GM21381 (cell line): ENCODE results near the gene SHISA6.

Experiments
- ATAC-seq: cut with Tn5 transposase; IDR thresholded peaks from one replicate; pipeline ENCODE4 v1.9.1; 2021; ENCODE audit warnings: mild to moderate bottlenecking, moderate library complexity; ENCODE audit not compliant: unreplicated experiment

SHISA6 gene

GRCh38 chr17:11240841-11241610 lies at the start of gene SHISA6:
Gene SHISA6 (plus strand): TSS chr17:11241213.
- ATAC-seq = no peak

GRCh38 chr17:11195801-11196200 lies 45.2 kb upstream of the SHISA6 start:
- ATAC-seq = no peak

GRCh38 chr17:11204991-11205390 lies 36.0 kb upstream of the SHISA6 start:
- ATAC-seq = no peak

- ATAC-seq = no peak
Observed at GRCh38 chr17:11205659-11206058, 35.4 kb upstream of the SHISA6 start.

- no peak for ATAC-seq
Observed at GRCh38 chr17:11209906-11210305, 31.1 kb upstream of the SHISA6 start.

- ATAC-seq = no peak
Observed at GRCh38 chr17:11212792-11213191, 28.2 kb upstream of the SHISA6 start.

- ATAC-seq = no peak
Observed at GRCh38 chr17:11216976-11217375, 24.0 kb upstream of the SHISA6 start.

GRCh38 chr17:11221196-11221595 lies 19.8 kb upstream of the SHISA6 start:
- no peak for ATAC-seq

- ATAC-seq = no peak
Observed at GRCh38 chr17:11221721-11222120, 19.3 kb upstream of the SHISA6 start.

GRCh38 chr17:11238705-11239104 lies 2.3 kb upstream of the SHISA6 start:
- ATAC-seq = no peak

- ATAC-seq = no peak
Observed at GRCh38 chr17:11239379-11239970, 1.5 kb upstream of the SHISA6 start.

- ATAC-seq = no peak
Observed at GRCh38 chr17:11240041-11240840, 772 bp upstream of the SHISA6 start.

GRCh38 chr17:11241611-11242226 lies 706 bp downstream of the SHISA6 start:
- no peak for ATAC-seq

GRCh38 chr17:11242411-11242810 lies 1.4 kb downstream of the SHISA6 start:
- ATAC-seq = no peak

- ATAC-seq = no peak
Observed at GRCh38 chr17:11244776-11245175, 3.8 kb downstream of the SHISA6 start.

- ATAC-seq = no peak
Observed at GRCh38 chr17:11245187-11245586, 4.2 kb downstream of the SHISA6 start.

GRCh38 chr17:11245791-11246190 lies 4.8 kb downstream of the SHISA6 start:
- no peak for ATAC-seq

- ATAC-seq = no peak
Observed at GRCh38 chr17:11250161-11250560, 9.1 kb downstream of the SHISA6 start.

- ATAC-seq = no peak
Observed at GRCh38 chr17:11251561-11252107, 10.6 kb downstream of the SHISA6 start.

GRCh38 chr17:11252146-11252545 lies 11.1 kb downstream of the SHISA6 start:
- ATAC-seq = no peak

GRCh38 chr17:11256877-11257276 lies 15.9 kb downstream of the SHISA6 start:
- no peak for ATAC-seq
